Dermis blood vessel endothelial cell (primary cell): ENCODE measurements around the gene MKLN1. TPM values are rescaled to one million over a fixed set of nuclear protein-coding genes. Genes with fewer than 3 reads are reported as not detected.

Experiments
- DNase-seq: peaks from one replicate; pipeline ENCODE4 v3.0.0; 2010
- total RNA-seq: library from RNA; depleted of rRNA; stranded (reverse); fragments of >200 nt; gene quantifications from 2 replicates; pipeline ENCODE4 v1.2.3, GENCODE V29; 2014

The MKLN1 gene
- total RNA-seq, 1 donor from 2014 or later, result 34.5 TPM

GRCh38 chr7:131355917-131356777, 28.5 kb downstream of the MKLN1 start:
- DNase-seq, result peak; percentile 28

GRCh38 chr7:131357282-131357880, 29.7 kb downstream of the MKLN1 start:
- peak; percentile 46 for DNase-seq

GRCh38 chr7:131358636-131359035, 31.0 kb downstream of the MKLN1 start:
- no peak for DNase-seq

DNA sequence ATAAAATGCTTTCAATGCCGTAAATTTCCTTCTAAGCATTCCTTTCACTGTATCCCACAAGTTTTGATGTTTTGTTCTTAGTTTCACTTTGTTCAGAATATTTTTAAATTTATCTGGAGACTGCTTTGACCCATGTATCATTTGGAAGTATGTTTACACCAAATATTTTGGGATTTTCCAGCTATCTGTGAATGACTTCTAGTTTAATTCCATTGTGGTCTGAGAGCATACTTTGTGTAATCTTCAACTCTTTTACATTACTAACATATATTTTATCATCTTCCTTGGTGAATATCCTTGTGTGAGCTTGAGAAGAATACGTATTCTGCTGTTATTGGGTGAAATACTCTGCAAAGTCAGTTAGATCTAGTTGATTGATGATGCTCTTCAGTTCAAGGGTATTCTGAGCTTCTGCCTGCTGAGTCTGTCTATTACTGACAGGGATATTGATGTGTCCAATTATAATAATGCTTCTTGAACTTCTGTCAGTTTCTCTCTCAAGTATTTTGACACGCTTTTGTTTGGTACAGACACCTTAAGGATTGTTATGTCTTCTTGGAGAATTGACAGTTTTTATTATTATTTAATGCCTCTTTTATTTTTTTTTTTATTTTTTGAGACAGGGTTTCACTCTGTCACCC, 31.6 kb downstream of the MKLN1 start:
- DNase-seq, result no peak

DNA sequence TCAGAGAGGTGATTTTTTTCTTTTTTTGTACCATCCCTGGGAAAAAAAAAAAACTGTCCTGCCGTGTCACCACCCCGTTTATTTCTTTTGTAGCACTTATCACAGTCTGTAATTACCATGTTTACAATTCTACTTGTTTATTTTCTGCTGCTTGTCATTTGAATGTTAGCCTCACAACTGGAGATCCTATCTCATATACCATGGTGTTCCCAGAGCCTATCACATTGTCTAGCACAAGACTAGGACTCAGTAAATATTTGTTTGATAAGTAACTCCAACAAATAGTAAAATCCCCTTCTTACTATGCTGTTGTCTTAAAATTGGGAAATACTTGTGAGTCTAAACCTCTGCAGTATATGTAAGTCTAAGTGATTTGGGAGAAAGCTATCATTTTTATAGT, 36.0 kb downstream of the MKLN1 start:
- no peak for DNase-seq

DNA sequence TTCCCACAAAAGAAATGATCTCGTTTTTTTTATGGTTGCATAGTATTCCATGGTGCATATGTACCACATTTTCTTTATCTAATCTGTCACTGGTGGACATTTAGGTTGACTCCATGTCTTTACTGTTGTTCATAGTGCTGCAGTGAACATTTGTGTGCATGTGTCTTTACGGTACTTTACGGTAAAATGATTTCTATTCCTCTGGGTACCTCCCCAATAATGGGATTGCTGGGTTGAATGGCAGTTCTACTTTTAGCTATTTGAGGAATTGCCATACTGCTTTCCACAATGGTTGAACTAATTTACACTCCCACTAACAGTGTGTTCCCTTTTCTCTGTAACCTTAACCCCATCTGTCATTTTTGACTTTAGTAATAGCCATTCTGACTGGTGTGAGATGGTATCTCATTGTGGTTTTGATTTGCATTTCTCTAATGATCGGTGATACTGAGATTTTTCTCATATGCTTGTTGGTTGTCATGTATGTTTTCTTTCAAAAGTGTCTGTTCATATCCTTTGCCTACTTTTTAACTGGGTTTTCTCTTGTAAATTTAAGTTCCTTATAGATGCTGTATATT, 37.2 kb downstream of the MKLN1 start:
- DNase-seq, result no peak

DNA sequence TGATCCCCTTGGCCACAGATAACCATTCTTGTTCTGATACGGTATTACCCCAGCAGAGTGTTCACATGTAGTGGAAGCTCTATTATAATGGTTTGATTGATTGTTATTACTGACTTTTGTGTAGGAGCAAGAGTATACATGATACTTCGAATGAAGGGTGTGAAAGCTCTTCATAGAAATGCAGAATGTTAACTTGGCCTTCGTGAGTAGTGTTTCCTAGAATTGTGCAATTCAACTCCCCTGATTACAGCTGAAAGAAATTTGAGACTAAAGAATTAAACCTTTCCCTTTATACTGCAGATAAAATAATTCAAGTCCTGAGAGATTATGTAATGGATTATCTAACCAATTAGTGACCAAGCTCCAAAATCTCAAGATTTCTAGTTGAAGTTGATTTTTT, 38.2 kb downstream of the MKLN1 start:
- DNase-seq, result peak; percentile 13

DNA sequence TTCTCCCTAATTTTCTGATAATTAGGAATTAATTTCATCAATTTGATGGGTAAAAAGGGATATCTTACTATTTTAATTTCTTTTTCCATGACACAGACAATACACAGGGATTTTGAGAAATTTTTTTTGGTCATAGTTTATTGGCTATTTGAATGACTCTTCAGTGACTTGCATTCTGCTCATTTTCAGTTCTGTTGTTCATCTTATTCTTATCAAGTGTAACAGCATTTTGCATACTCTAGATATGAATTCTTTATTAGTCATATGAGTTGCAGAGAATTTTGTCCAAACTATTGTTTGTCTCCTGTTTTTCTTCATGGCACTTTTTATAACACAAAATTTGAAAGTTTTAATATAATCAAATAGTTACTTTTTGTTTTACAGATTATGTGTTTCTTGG, 41.7 kb downstream of the MKLN1 start:
- no peak for DNase-seq

DNA sequence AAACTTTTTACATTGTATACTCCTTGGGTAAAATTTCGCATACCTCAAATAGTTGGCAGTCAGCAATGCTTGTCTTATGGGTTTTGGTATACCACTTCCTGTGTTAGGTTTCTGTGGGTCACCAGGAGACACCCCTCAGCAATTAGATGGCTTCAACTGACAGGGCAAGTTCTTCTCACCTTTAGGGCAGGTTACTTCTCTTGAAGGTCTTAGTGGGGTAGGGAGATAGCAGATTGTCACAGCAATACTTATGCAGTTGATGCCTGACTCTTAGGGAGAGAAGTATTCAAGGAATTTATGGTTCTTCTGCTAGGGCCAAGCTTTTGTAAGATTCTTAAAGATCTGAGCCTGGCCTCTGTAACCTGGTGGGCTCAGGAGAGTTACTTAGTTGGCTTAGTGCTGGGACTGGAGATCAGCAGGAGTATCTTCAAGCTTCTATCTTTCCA, 42.9 kb downstream of the MKLN1 start:
- no peak for DNase-seq

DNA sequence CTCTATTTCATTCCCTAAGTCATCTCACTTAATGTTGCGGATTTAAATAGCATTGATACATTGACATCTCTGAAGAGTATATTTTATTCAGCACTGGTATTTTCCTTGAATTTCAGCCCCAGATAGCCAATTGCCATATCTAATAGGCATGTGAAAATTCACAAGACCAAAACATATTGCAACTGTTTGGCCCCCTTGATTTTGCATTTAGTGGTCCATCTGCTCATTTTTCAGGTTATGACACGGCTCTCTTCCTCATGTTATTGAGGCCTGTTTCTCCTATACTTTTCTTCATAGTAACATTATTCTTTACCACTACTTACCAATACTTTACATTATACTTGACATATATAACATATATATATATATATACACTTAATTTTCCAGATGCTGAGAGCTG, 43.7 kb downstream of the MKLN1 start:
- DNase-seq, result no peak

GRCh38 chr7:131372554-131372953, 44.9 kb downstream of the MKLN1 start:
- DNase-seq, result no peak

GRCh38 chr7:131374821-131375220, 47.1 kb downstream of the MKLN1 start:
- DNase-seq, result no peak

DNA sequence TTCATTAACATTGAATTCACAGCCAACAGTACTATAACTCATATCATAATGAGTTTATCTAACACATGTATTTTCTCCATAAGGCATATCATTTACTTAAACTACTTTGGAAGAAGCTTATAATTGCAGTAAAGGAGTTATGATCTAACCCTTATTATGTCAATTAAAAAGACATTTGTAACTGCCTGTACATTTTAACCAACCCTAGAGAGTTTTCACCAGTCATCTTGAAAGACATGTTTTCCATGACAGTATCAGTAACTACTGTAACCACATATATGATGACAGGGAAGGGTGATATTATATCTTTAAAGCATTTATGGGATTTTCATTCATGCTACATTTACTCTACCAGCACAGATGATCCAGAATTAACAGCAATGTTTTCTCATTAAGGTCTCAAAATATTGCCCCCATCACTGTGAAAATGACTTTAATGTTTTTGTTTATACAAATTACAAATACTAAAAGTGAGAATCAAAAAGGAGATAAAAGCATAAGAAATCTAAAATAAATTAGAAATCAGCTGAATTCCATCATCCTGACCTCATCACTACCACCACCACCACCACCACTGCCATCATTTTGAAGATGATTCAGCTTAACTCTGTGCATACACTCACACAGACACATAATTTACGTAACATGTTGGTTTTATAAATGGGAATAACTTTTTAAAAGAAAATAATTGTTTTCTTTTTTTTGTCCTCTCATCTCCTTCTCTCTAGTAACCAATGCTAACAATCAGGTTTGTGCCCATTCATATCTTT, 53.6 kb downstream of the MKLN1 start:
- no peak for DNase-seq

DNA sequence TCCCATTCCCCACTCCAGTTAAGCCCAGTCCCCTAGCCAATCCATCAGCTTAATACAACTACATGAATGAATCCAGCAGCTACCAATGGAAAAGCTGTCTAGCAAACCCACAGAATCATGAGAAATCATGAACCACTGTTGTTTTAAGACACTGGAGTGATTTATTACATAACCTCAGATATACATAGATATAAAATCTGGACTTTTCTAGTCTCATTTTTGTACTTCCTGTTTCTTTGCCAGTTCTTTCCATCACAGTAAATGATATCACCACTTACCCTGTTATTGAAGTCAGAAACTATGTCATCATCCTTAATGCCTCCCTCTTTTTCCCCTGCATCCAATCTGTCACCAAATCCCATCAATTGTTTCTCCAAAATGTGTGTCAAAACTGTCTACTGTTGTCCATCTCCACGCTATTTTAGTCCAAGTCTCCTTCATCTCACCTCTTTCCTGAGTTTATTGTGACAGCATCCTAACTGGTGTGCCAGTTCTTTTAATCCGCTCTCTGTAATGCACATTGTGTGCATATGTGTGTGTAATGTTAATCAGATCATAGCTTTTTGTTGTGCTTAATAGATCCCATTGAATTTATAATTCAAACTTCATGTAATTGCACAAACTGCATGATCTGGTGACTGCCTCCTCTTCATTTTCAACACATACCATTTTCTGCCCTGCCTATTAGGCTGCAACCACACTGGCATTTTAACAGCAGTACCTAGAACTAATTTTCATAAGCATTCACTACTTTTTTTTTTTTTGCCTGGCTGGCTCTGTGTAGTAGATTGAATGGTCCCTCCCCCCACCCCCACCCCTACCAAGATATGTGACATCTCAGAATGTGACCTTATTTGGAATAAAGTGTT, 56.0 kb downstream of the MKLN1 start:
- DNase-seq, result no peak

- DNase-seq, result no peak
These were observed 56.6 kb downstream of the MKLN1 start for GRCh38 chr7:131384286-131384635.

DNA sequence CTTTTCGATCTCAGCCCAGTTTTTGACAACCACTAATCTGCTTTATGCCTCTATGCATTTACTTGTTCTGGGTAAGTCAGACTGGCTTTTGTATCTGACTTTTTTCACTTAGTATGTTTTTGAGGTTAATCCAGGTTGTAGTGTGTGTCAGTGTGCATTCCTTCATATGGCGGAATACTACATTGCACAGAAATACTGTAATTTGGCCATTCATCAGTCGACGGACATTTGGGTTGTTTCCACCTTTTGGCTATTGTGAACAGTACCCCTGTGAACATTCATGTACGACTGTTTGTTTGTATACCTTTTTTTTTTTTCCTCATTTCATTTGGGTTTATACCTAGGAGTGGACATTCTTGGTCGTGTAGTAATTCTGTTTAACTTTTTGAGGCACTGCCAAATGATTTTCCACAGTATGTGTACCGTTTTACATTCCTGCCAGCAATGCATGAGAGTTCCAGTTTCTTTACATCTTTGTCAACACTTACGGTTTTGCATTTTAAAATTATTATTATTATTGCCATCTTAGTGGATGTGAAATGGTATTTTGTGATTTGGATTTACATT, 57.4 kb downstream of the MKLN1 start:
- no peak for DNase-seq

- no peak for DNase-seq
These were observed 60.5 kb downstream of the MKLN1 start for GRCh38 chr7:131388126-131388525.

DNA sequence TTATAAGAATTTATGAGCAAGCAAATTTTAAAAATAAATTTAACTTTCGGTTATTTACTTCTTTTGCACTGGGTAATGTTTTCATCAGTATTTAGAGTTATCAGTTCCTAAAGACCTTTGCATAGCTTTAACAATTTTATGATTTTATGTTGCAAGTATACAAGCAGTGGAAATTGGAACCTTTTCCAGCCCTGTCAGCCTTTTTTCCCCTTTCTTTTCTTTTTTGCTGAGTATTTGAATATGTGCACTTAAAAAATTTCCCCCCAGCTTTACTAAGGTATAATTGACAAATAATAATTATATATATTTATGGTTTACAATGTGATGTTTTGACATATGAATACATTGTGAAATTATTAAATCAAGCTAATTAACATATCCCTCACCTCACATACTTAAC, 62.6 kb downstream of the MKLN1 start:
- DNase-seq, result no peak

- DNase-seq, result no peak
These were observed 63.5 kb downstream of the MKLN1 start for GRCh38 chr7:131391145-131391544.

- DNase-seq, result peak; percentile 10
These were observed 73.1 kb downstream of the MKLN1 start for GRCh38 chr7:131400681-131401176.

GRCh38 chr7:131401194-131401593, 73.5 kb downstream of the MKLN1 start:
- DNase-seq, result no peak
